ENCODE measurements around the gene BNC2.

The BNC2 gene

GRCh38 chr9:16671591-16672137, 198.8 kb downstream of the BNC2 start:
- DNase-seq (ENCODE audit: low read depth), result no peak

- no peak for DNase-seq (ENCODE audit: low read depth)
Observed at GRCh38 chr9:16670791-16671190, 199.7 kb downstream of the BNC2 start.

- no peak for DNase-seq (ENCODE audit: low read depth)
Observed at GRCh38 chr9:16668734-16669295, 201.7 kb downstream of the BNC2 start.

- no peak for DNase-seq (ENCODE audit: low read depth)
Observed at GRCh38 chr9:16664211-16664610, 206.3 kb downstream of the BNC2 start.

- DNase-seq (ENCODE audit: low read depth), result no peak
Observed at GRCh38 chr9:16661816-16662215, 208.7 kb downstream of the BNC2 start.

- no peak for DNase-seq (ENCODE audit: low read depth)
Observed at GRCh38 chr9:16659096-16659495, 211.4 kb downstream of the BNC2 start.

- no peak for DNase-seq (ENCODE audit: low read depth)
Observed at GRCh38 chr9:16656432-16657169, 213.9 kb downstream of the BNC2 start.

- no peak for DNase-seq (ENCODE audit: low read depth)
Observed at GRCh38 chr9:16654596-16655126, 215.8 kb downstream of the BNC2 start.

GRCh38 chr9:16653491-16654399, 216.7 kb downstream of the BNC2 start:
- no peak for DNase-seq (ENCODE audit: low read depth)

- DNase-seq (ENCODE audit: low read depth), result no peak
Observed at GRCh38 chr9:16652582-16652981, 217.9 kb downstream of the BNC2 start.

GRCh38 chr9:16651446-16651964, 219.0 kb downstream of the BNC2 start:
- no peak for DNase-seq (ENCODE audit: low read depth)

GRCh38 chr9:16645970-16646369, 224.5 kb downstream of the BNC2 start:
- no peak for DNase-seq (ENCODE audit: low read depth)

GRCh38 chr9:16642421-16643109, 227.9 kb downstream of the BNC2 start:
- no peak for DNase-seq (ENCODE audit: low read depth)

- no peak for DNase-seq (ENCODE audit: low read depth)
Observed at GRCh38 chr9:16640649-16641048, 229.8 kb downstream of the BNC2 start.

- no peak for DNase-seq (ENCODE audit: low read depth)
Observed at GRCh38 chr9:16639644-16640043, 230.8 kb downstream of the BNC2 start.

- no peak for DNase-seq (ENCODE audit: low read depth)
Observed at GRCh38 chr9:16637911-16638310, 232.6 kb downstream of the BNC2 start.

GRCh38 chr9:16637218-16637617, 233.3 kb downstream of the BNC2 start:
- DNase-seq (ENCODE audit: low read depth), result no peak

GRCh38 chr9:16633794-16634193, 236.7 kb downstream of the BNC2 start:
- no peak for DNase-seq (ENCODE audit: low read depth)

GRCh38 chr9:16628413-16628812, 242.1 kb downstream of the BNC2 start:
- DNase-seq (ENCODE audit: low read depth), result no peak

- DNase-seq (ENCODE audit: low read depth), result no peak
Observed at GRCh38 chr9:16627967-16628366, 242.5 kb downstream of the BNC2 start.

GRCh38 chr9:16627521-16627920, 242.9 kb downstream of the BNC2 start:
- DNase-seq (ENCODE audit: low read depth), result no peak
